ENCODE data around the gene TCN1.

DNA sequence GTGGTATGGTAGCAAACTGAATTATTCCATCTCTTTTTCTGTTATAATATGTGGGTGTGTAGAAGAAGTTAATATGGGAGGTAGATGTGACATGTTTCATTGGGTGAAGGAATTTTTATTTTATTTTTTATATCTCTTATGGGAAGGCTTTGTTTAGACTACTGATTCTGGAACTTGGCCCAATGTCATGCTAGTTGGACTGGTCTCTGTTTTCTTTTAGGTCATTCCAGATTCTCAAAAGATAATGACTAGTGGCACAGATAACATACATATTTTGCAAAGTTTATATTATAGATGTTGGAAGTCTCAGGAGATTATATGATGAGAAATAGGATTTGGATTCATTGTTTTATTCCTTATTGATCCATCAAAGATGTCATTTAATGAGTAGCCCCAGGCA, 11.0 kb upstream of the TCN1 start:
- TF ChIP-seq CTCF (IDR thresholded peaks at IDR 0.05; ENCODE audit: insufficient read depth, low read length): no peak
- TF ChIP-seq POLR2AphosphoS5 (IDR thresholded peaks at IDR 0.05; ENCODE audit: low read depth): no peak
- TF ChIP-seq, protein P1, sequence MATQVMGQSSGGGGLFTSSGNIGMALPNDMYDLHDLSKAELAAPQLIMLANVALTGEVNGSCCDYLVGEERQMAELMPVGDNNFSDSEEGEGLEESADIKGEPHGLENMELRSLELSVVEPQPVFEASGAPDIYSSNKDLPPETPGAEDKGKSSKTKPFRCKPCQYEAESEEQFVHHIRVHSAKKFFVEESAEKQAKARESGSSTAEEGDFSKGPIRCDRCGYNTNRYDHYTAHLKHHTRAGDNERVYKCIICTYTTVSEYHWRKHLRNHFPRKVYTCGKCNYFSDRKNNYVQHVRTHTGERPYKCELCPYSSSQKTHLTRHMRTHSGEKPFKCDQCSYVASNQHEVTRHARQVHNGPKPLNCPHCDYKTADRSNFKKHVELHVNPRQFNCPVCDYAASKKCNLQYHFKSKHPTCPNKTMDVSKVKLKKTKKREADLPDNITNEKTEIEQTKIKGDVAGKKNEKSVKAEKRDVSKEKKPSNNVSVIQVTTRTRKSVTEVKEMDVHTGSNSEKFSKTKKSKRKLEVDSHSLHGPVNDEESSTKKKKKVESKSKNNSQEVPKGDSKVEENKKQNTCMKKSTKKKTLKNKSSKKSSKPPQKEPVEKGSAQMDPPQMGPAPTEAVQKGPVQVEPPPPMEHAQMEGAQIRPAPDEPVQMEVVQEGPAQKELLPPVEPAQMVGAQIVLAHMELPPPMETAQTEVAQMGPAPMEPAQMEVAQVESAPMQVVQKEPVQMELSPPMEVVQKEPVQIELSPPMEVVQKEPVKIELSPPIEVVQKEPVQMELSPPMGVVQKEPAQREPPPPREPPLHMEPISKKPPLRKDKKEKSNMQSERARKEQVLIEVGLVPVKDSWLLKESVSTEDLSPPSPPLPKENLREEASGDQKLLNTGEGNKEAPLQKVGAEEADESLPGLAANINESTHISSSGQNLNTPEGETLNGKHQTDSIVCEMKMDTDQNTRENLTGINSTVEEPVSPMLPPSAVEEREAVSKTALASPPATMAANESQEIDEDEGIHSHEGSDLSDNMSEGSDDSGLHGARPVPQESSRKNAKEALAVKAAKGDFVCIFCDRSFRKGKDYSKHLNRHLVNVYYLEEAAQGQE (IDR thresholded peaks at IDR 0.05; ENCODE audit: insufficient replicate concordance, low read depth): no peak
- no peak for TF ChIP-seq GABPA (IDR thresholded peaks at IDR 0.05; ENCODE audit: low read depth)
